Calu3 (cell line): ENCODE measurements around the gene WBP1L. TPM values are rescaled to one million over a fixed set of nuclear protein-coding genes. Genes with fewer than 3 reads are reported as not detected.

ENCODE experiments used
- BruUV-seq: library from RNA; stranded (reverse); fragments of 400-500 nt; replicated peaks from 2 replicates; lab custom pipeline; 2021; lab: Mats Ljungman, UMichigan
- CTCF ChIA-PET: fragments of 300-600 bp; sonication (Branson Sonifier 250); formaldehyde crosslinking; loops from one replicate; lab custom pipeline; 2022; ENCODE audit warnings: antibody characterized with exemption; lab: Charles Lee
- DNase-seq: peaks from one replicate; pipeline ENCODE4 v3.0.0; 2022
- H3K27ac Mint-ChIP-seq: one replicate; pipeline ENCODE4 v1.8.0; 2022; ENCODE audit warnings: mixed read lengths; ENCODE audit not compliant: unreplicated experiment
- H3K27me3 Mint-ChIP-seq: one replicate; pipeline ENCODE4 v1.8.0; 2022; ENCODE audit warnings: mixed read lengths; ENCODE audit not compliant: unreplicated experiment
- H3K36me3 Mint-ChIP-seq: one replicate; pipeline ENCODE4 v1.8.0; 2022; ENCODE audit warnings: mild to moderate bottlenecking, moderate library complexity, mixed read lengths; ENCODE audit not compliant: insufficient read depth, unreplicated experiment
- H3K4me1 Mint-ChIP-seq: one replicate; pipeline ENCODE4 v1.8.0; 2022; ENCODE audit warnings: mild to moderate bottlenecking, low read depth, mixed read lengths; ENCODE audit not compliant: unreplicated experiment
- H3K4me3 Mint-ChIP-seq: one replicate; pipeline ENCODE4 v1.8.0; 2022; ENCODE audit warnings: mild to moderate bottlenecking, low read depth, moderate library complexity, mixed read lengths; ENCODE audit not compliant: unreplicated experiment
- H3K9me3 Mint-ChIP-seq: one replicate; pipeline ENCODE4 v1.8.0; 2022; ENCODE audit warnings: low read depth, mixed read lengths; ENCODE audit not compliant: unreplicated experiment
- intact Hi-C: fragments of 100-400 bp; cut with micrococcal nuclease; formaldehyde crosslinking; loops from one replicate; pipeline ENCODE4 v1.10.0; 2022; ENCODE audit not compliant: unreplicated experiment
- total RNA-seq: library from RNA; stranded (reverse); gene quantifications from 2 replicates; pipeline ENCODE4 v1.2.3, GENCODE V29; 2022
- TF ChIP-seq, protein P1 (sequence below): fragments of 200-600 bp; IDR thresholded peaks from one replicate; pipeline ENCODE4 v1.8.0; 2022; ENCODE audit warnings: antibody characterized with exemption; ENCODE audit not compliant: unreplicated experiment

The WBP1L gene
- total RNA-seq, 1 experiment from 2014 or later, result 19.9 TPM

DNA sequence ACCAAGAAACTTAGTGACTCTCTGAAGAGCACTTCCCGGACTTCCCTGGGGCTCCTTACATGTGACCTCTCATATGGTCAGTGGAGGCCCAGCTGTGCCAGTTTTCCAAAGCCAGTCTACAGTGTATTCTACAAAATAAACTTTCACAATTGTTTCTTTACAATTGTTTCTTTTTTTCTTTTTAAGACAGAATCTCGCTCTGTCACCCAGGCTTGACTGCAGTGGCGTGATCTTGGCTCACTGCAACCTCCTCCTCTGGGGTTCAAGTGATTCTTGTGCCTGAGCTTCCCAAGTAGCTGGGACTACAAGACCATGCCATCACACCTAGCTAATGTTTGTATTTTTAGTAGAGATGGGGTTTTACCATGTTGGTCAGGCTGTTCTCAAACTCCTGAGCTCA is 67.6 kb downstream of the WBP1L start:
- Mint-ChIP-seq H3K27me3 (no peaks in the 10 kb centered on the region), H3K9me3 (no peaks in the 10 kb centered on the region), H3K4me3 (no peak overlapping the region), H3K27ac (no peak overlapping the region), H3K4me1 (no peaks in the 10 kb centered on the region), H3K36me3 (no peaks in the 10 kb centered on the region)
- TF ChIP-seq, protein P1, sequence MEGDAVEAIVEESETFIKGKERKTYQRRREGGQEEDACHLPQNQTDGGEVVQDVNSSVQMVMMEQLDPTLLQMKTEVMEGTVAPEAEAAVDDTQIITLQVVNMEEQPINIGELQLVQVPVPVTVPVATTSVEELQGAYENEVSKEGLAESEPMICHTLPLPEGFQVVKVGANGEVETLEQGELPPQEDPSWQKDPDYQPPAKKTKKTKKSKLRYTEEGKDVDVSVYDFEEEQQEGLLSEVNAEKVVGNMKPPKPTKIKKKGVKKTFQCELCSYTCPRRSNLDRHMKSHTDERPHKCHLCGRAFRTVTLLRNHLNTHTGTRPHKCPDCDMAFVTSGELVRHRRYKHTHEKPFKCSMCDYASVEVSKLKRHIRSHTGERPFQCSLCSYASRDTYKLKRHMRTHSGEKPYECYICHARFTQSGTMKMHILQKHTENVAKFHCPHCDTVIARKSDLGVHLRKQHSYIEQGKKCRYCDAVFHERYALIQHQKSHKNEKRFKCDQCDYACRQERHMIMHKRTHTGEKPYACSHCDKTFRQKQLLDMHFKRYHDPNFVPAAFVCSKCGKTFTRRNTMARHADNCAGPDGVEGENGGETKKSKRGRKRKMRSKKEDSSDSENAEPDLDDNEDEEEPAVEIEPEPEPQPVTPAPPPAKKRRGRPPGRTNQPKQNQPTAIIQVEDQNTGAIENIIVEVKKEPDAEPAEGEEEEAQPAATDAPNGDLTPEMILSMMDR, result no peak
- no TSS peak for BruUV-seq
- no peak for DNase-seq
- CTCF ChIA-PET, result no interaction called here
- intact Hi-C loops, result no loop called here

DNA sequence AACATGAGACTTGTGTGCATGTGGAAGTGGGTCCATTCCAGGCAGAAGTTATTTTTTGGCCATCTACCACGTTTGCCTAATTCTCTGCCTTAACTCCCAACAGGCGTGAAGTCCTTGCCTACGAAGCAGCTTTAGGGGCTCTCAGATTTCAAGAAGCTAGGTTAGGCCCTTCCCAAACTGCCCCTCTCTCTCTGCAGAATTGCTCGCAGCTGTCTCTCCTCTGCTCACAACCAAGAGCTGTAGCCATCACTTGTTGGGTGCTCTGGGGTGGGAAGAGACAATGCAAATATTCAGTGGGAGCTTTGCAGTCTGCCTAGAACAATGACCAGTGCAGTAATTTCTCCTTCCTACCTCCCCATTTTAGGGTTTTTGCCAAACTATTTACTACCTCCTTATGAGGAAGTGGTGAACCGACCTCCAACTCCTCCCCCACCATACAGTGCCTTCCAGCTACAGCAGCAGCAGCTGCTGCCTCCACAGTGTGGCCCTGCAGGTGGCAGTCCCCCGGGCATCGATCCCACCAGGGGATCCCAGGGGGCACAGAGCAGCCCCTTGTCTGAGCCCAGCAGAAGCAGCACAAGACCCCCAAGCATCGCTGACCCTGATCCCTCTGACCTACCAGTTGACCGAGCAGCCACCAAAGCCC is 68.6 kb downstream of the WBP1L start:
- H3K27ac Mint-ChIP-seq, result no peak overlapping the region
- intact Hi-C loops, result no loop called here
- no peaks in the 10 kb centered on the region for H3K9me3 Mint-ChIP-seq
- no peaks in the 10 kb centered on the region for H3K27me3 Mint-ChIP-seq
- H3K36me3 Mint-ChIP-seq, result no peaks in the 10 kb centered on the region
- TF ChIP-seq, protein P1, result no peak
- DNase-seq, result no peak
- H3K4me1 Mint-ChIP-seq, result no peaks in the 10 kb centered on the region
- CTCF ChIA-PET, result no interaction called here
- BruUV-seq, result no TSS peak
- H3K4me3 Mint-ChIP-seq, result no peak overlapping the region

DNA sequence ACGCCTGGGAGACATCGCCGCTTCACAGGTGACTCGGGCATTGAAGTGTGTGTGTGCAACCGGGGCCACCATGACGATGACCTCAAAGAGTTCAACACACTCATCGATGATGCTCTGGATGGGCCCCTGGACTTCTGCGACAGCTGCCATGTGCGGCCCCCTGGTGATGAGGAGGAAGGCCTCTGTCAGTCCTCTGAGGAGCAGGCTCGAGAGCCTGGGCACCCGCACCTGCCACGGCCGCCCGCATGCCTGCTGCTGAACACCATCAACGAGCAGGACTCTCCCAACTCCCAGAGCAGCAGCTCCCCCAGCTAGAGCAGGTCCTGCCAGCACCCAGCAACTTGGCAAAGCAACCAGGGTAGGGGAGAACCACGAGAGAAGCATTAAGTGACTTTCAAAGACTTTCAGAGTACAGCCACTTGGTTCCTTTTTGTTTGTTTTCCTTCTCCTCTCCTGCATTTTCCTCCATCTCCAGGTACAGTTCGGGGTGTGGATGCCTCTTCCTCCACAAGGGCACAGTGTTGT is 69.3 kb downstream of the WBP1L start:
- TF ChIP-seq, protein P1, result no peak
- no peak overlapping the region for H3K4me3 Mint-ChIP-seq
- H3K36me3 Mint-ChIP-seq, result no peaks in the 10 kb centered on the region
- H3K4me1 Mint-ChIP-seq, result no peaks in the 10 kb centered on the region
- no peak for DNase-seq
- intact Hi-C loops, result no loop called here
- H3K27ac Mint-ChIP-seq, result no peak overlapping the region
- no TSS peak for BruUV-seq
- H3K27me3 Mint-ChIP-seq, result no peaks in the 10 kb centered on the region
- CTCF ChIA-PET, result no interaction called here
- no peaks in the 10 kb centered on the region for H3K9me3 Mint-ChIP-seq

DNA sequence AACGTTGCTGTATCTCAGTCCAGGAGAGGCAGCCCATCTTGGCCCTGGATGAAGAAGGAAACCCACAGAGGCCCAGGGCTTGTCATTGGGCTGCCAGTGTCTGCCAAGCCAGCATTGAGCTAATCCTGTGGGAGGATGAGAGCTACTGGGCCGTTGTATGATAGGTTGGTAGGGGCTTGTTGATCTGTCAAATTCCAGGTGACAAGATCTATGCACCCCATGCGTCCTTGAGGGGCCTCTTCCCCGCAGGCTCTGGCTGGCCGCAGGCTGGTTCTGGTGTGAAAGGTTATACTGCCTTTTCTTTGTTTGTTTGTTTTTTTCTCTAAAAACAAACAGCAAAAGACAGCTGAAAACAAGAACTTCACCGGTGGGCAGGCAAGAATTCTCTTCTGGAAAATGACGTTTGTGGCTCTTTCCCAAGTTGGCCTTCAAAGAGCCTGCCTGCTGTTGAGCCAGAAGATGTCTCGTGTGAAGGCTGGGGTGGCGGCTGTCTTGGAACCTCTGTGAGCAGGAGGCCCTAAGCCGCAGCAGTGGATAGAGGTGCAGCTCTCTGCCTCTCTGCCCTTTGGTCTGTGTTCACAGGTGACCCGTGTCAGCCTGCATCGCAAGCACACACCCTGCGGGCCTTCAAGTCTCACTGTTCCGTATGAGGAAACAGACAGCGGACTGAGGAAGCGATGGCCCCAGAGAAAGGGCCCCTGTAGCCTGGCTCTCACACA is 70.1 kb downstream of the WBP1L start:
- no peak for DNase-seq
- Mint-ChIP-seq H3K4me3 (no peak overlapping the region), H3K36me3 (no peaks in the 10 kb centered on the region), H3K9me3 (no peaks in the 10 kb centered on the region), H3K27me3 (no peaks in the 10 kb centered on the region), H3K27ac (no peak overlapping the region), H3K4me1 (no peaks in the 10 kb centered on the region)
- TF ChIP-seq, protein P1, result no peak
- CTCF ChIA-PET, result no interaction called here
- intact Hi-C loops, result no loop called here
- BruUV-seq, result no TSS peak
